ENCODE measurements around the gene INAFM1.

The INAFM1 gene

GRCh38 chr19:47240996-47241918, 33.4 kb upstream of the INAFM1 start:
- Histone ChIP-seq H3K36me3 (replicated peaks; ENCODE audit: insufficient read depth, low read length) (no peaks in the 10 kb centered on the region), H3K4me3 (ENCODE audit: low read length) (peak overlapping the region; percentile 32; the same call in 1 of the 2 replicates), H4K20me1 (ENCODE audit: insufficient read depth, low read length) (no peaks in the 10 kb centered on the region), H3K9me2 (replicated peaks; ENCODE audit: insufficient read depth, low read length) (no peaks in the 10 kb centered on the region), H3K9me3 (replicated peaks; ENCODE audit: insufficient read depth, low read length) (no peaks in the 10 kb centered on the region), H3K27ac (ENCODE audit: low read length) (no peak overlapping the region), H3K4me1 (ENCODE audit: low read length) (peaks cover 36% of the 10 kb centered on the region), H3K79me2 (ENCODE audit: low read length) (no peaks in the 10 kb centered on the region), H2AFZ (ENCODE audit: low read length) (peak overlapping the region; percentile 35; the same call in 1 of the 2 replicates), H3F3A (ENCODE audit: insufficient read depth, low read length) (peaks cover 20% of the 10 kb centered on the region), H3K27me3 (replicated peaks; ENCODE audit: insufficient read depth, low read length) (no peaks in the 10 kb centered on the region), H3K9ac (ENCODE audit: low read length) (peak overlapping the region; percentile 32; the same call in 1 of the 2 replicates), H3K4me2 (ENCODE audit: low read depth, low read length) (peak overlapping the region; percentile 71)
- TF ChIP-seq, protein P1, sequence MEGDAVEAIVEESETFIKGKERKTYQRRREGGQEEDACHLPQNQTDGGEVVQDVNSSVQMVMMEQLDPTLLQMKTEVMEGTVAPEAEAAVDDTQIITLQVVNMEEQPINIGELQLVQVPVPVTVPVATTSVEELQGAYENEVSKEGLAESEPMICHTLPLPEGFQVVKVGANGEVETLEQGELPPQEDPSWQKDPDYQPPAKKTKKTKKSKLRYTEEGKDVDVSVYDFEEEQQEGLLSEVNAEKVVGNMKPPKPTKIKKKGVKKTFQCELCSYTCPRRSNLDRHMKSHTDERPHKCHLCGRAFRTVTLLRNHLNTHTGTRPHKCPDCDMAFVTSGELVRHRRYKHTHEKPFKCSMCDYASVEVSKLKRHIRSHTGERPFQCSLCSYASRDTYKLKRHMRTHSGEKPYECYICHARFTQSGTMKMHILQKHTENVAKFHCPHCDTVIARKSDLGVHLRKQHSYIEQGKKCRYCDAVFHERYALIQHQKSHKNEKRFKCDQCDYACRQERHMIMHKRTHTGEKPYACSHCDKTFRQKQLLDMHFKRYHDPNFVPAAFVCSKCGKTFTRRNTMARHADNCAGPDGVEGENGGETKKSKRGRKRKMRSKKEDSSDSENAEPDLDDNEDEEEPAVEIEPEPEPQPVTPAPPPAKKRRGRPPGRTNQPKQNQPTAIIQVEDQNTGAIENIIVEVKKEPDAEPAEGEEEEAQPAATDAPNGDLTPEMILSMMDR (IDR thresholded peaks at IDR 0.05; ENCODE audit: low read length), result no peak
- TF ChIP-seq EZH2phosphoT487 (IDR thresholded peaks at IDR 0.05; ENCODE audit: low read length) (no peak), EZH2 (optimal IDR thresholded peaks at IDR 0.05; ENCODE audit: low read depth, low read length) (no peak)
- DNase-seq, result peak; percentile 82

DNA sequence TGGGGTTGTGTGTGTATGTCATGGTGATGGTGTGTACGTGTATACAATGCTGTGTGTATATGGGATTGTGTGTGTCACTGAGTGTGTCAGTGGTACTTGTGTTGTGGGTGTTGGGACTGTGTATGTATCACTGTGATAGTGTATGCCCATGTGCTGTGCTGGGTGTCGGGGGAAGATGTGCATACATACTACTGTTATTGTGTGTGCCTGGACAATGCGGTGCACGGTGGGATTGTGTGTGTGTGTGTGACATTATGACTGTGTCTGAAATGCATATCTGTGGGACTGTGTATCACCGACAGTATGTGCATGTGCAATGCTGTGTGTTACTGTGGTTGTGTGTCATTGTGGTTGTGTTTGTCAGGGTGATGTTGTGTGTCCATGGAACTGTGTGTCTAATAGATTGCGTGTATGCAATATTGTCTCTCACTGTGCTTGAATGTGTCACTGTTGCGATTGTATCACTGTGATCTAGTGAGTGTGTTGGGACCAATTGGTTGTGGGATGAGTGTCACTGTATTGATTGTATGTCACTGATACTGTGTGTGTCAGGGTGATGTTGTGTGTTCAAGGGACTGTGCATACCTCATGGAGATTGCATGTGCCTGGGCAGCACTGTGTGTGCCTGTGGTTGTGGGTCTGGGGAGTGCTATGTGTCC, 32.6 kb upstream of the INAFM1 start:
- H3K9ac ChIP-seq (ENCODE audit: low read length), result no peak overlapping the region
- no peaks in the 10 kb centered on the region for H4K20me1 ChIP-seq (ENCODE audit: insufficient read depth, low read length)
- H3K9me2 ChIP-seq (replicated peaks; ENCODE audit: insufficient read depth, low read length), result no peaks in the 10 kb centered on the region
- no peaks in the 10 kb centered on the region for H3K27me3 ChIP-seq (replicated peaks; ENCODE audit: insufficient read depth, low read length)
- no peaks in the 10 kb centered on the region for H3K9me3 ChIP-seq (replicated peaks; ENCODE audit: insufficient read depth, low read length)
- peaks cover 20% of the 10 kb centered on the region for H3F3A ChIP-seq (ENCODE audit: insufficient read depth, low read length)
- H2AFZ ChIP-seq (ENCODE audit: low read length), result no peak overlapping the region
- no peaks in the 10 kb centered on the region for H3K36me3 ChIP-seq (replicated peaks; ENCODE audit: insufficient read depth, low read length)
- H3K4me2 ChIP-seq (ENCODE audit: low read depth, low read length), result peak overlapping the region; percentile 71
- H3K79me2 ChIP-seq (ENCODE audit: low read length), result no peaks in the 10 kb centered on the region
- DNase-seq, result no peak
- TF ChIP-seq EZH2phosphoT487 (IDR thresholded peaks at IDR 0.05; ENCODE audit: low read length), result no peak
- TF ChIP-seq EZH2 (optimal IDR thresholded peaks at IDR 0.05; ENCODE audit: low read depth, low read length), result no peak
- TF ChIP-seq, protein P1 (IDR thresholded peaks at IDR 0.05; ENCODE audit: low read length), result no peak
- 0 out of 2 replicates have a peak overlapping the region, but pooled peaks have one; percentile 3 for H3K27ac ChIP-seq (ENCODE audit: low read length)
- H3K4me1 ChIP-seq (ENCODE audit: low read length), result peaks cover 36% of the 10 kb centered on the region
- no peak overlapping the region for H3K4me3 ChIP-seq (ENCODE audit: low read length)

DNA sequence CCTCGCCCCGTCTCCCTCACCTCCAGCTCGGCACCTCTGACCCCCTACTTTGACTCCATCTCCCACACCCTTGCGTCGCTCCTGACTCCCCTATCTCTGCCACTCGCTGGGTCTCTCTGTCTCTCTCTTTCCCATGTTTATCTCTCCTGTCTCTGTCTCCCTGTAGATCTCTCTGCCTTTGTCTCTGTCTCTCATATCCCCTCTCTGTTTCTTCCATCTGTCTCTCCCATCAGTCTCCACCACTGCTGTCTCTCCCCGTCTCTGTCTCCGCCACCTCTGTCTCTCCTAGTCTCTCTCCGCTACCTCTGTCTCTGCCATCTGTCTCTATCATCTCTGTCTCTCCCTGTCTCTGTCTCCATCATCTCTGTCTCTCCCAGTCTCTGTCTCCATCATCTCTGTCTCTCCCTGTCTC, 31.3 kb upstream of the INAFM1 start:
- no peak for DNase-seq
- H3K4me2 ChIP-seq (ENCODE audit: low read depth, low read length), result peak overlapping the region; percentile 91
- H4K20me1 ChIP-seq (ENCODE audit: insufficient read depth, low read length), result no peaks in the 10 kb centered on the region
- H3K4me1 ChIP-seq (ENCODE audit: low read length), result peaks cover 36% of the 10 kb centered on the region
- H3K9ac ChIP-seq (ENCODE audit: low read length), result peak overlapping the region; percentile 84
- no peak for TF ChIP-seq EZH2phosphoT487 (IDR thresholded peaks at IDR 0.05; ENCODE audit: low read length)
- no peaks in the 10 kb centered on the region for H3K9me2 ChIP-seq (replicated peaks; ENCODE audit: insufficient read depth, low read length)
- peak overlapping the region; percentile 72; the same call in 1 of the 2 replicates for H3K27ac ChIP-seq (ENCODE audit: low read length)
- no peaks in the 10 kb centered on the region for H3K27me3 ChIP-seq (replicated peaks; ENCODE audit: insufficient read depth, low read length)
- H3F3A ChIP-seq (ENCODE audit: insufficient read depth, low read length), result peaks cover 20% of the 10 kb centered on the region
- no peaks in the 10 kb centered on the region for H3K79me2 ChIP-seq (ENCODE audit: low read length)
- no peaks in the 10 kb centered on the region for H3K9me3 ChIP-seq (replicated peaks; ENCODE audit: insufficient read depth, low read length)
- peak overlapping the region; percentile 65 for H3K4me3 ChIP-seq (ENCODE audit: low read length)
- peak overlapping the region; percentile 68; the same call in 1 of the 2 replicates for H2AFZ ChIP-seq (ENCODE audit: low read length)
- no peaks in the 10 kb centered on the region for H3K36me3 ChIP-seq (replicated peaks; ENCODE audit: insufficient read depth, low read length)

Measured in MM.1S (cell line).